CD4-positive, alpha-beta T cell treated with Interferon gamma for 1 hour (primary cell): ENCODE data around the gene KIAA1210.
"Not testable (repeated sequence)": the region's sequence is repeated elsewhere in the genome, so short reads cannot be mapped to it uniquely, and the experiment has no call there.

ENCODE experiments used
- DNase-seq: peaks from one replicate; pipeline ENCODE4 v3.0.0-alpha.2; 2020

Gene KIAA1210

DNA sequence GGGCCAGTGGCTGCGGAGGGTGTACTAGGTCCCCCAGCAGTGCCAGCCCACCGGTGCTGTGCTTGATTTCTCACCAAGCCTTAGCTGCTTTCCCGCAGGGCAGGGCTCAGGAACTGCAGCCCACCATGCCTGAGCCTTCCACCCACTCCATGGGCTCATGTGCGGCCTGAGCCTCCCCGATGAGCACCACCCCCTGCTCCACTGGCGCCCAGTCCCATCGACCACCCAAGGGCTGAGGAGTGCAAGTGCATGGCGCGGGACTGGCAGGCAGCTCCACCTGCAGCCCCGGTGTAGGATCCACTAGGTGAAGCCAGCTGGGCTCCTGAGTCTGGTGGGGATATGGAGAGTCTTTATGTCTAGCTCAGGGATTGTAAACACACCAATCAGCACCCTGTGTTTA, 98.0 kb downstream of the KIAA1210 start:
- DNase-seq: not testable (repeated sequence)

DNA sequence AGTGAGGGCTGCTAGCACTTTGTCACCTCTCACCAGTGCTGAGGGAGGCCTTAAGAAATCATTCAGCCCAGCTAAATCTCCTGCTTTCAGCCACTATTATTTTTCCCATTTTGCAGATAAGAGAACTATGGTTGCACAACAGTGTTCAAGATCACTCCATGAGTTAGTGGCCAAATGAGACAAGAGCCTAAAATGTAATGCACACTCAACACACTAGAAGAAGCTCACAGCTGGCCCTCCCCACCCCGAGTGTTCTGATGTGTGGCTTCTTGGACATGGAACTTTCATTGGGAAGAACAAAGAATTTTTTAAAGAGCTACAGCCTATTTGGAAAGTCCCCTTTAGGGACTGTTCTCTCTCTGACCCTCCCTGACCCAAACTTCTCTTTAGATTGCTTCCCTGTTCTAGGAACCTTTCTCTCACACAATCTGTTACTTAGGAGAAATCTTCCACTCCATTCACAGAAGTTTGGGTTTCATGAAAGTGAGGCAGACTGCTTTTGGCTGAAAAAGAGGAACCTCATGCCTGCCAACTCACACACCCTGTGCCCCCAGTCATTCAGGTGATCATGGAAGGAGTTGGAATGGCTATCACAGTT, 98.8 kb downstream of the KIAA1210 start:
- no peak for DNase-seq
